ENCODE measurements around the gene PEX11A. TPM values are rescaled to one million over a fixed set of nuclear protein-coding genes. Genes with fewer than 3 reads are reported as not detected.

PEX11A gene
- total RNA-seq, 2 experiments from 2014 or later: 1.0 to 1.9 TPM

GRCh38 chr15:89664441-89665350 lies 25.9 kb downstream of the PEX11A start:
- intact Hi-C loops (cut with micrococcal nuclease): no loop called here
- CTCF ChIA-PET: interaction anchor here (1.1 kb wide), 1 partner anchor 17 kb away, joined by 3 read pairs; no protein-coding TSS in a partner anchor
- H3K36me3 Mint-ChIP-seq (ENCODE audit: low read depth): no peaks in the 10 kb centered on the region
- H3K4me3 Mint-ChIP-seq: no peak overlapping the region
- H3K27me3 Mint-ChIP-seq (ENCODE audit: low read depth): peaks cover 22% of the 10 kb centered on the region
- no peak for DNase-seq
- H3K4me1 Mint-ChIP-seq (ENCODE audit: low read depth): no peaks in the 10 kb centered on the region
- no peaks in the 10 kb centered on the region for H3K9me3 Mint-ChIP-seq
- H3K27ac Mint-ChIP-seq: no peak overlapping the region

- CTCF ChIA-PET: interaction anchor here (1.6 kb wide), 1 partner anchor 16 kb away, joined by 5 read pairs; no protein-coding TSS in a partner anchor
- H3K27ac Mint-ChIP-seq: no peak overlapping the region
- no peaks in the 10 kb centered on the region for H3K36me3 Mint-ChIP-seq (ENCODE audit: low read depth)
- H3K27me3 Mint-ChIP-seq (ENCODE audit: low read depth): peaks cover 24% of the 10 kb centered on the region
- H3K4me1 Mint-ChIP-seq (ENCODE audit: low read depth): no peaks in the 10 kb centered on the region
- no peak for DNase-seq
- H3K4me3 Mint-ChIP-seq: no peak overlapping the region
- no peaks in the 10 kb centered on the region for H3K9me3 Mint-ChIP-seq
- intact Hi-C loops (cut with micrococcal nuclease): no loop called here
These were observed 27.5 kb downstream of the PEX11A start for GRCh38 chr15:89662893-89663626.

- H3K27ac Mint-ChIP-seq: no peak overlapping the region
- CTCF ChIA-PET: no interaction called here
- no peak for DNase-seq
- H3K27me3 Mint-ChIP-seq (ENCODE audit: low read depth): peaks cover 31% of the 10 kb centered on the region
- H3K9me3 Mint-ChIP-seq: no peaks in the 10 kb centered on the region
- H3K36me3 Mint-ChIP-seq (ENCODE audit: low read depth): no peaks in the 10 kb centered on the region
- H3K4me1 Mint-ChIP-seq (ENCODE audit: low read depth): peaks cover 3% of the 10 kb centered on the region
- intact Hi-C loops (cut with micrococcal nuclease): no loop called here
- H3K4me3 Mint-ChIP-seq: no peak overlapping the region
These were observed 30.0 kb downstream of the PEX11A start for GRCh38 chr15:89660556-89660955.

GRCh38 chr15:89659295-89659694 lies 31.3 kb downstream of the PEX11A start:
- peaks cover 32% of the 10 kb centered on the region for H3K27me3 Mint-ChIP-seq (ENCODE audit: low read depth)
- no peaks in the 10 kb centered on the region for H3K9me3 Mint-ChIP-seq
- CTCF ChIA-PET: interaction anchor here (3.2 kb wide), 1 partner anchor 13 kb away, joined by 14 read pairs; no protein-coding TSS in a partner anchor
- no peak for DNase-seq
- H3K27ac Mint-ChIP-seq: no peak overlapping the region
- no peak overlapping the region for H3K4me3 Mint-ChIP-seq
- intact Hi-C loops (cut with micrococcal nuclease): no loop called here
- peaks cover 4% of the 10 kb centered on the region for H3K36me3 Mint-ChIP-seq (ENCODE audit: low read depth)
- peaks cover 9% of the 10 kb centered on the region for H3K4me1 Mint-ChIP-seq (ENCODE audit: low read depth)

GRCh38 chr15:89657686-89658200 lies 32.8 kb downstream of the PEX11A start:
- peaks cover 39% of the 10 kb centered on the region for H3K27me3 Mint-ChIP-seq (ENCODE audit: low read depth)
- H3K4me1 Mint-ChIP-seq (ENCODE audit: low read depth): peaks cover 10% of the 10 kb centered on the region
- H3K4me3 Mint-ChIP-seq: no peak overlapping the region
- H3K36me3 Mint-ChIP-seq (ENCODE audit: low read depth): peaks cover 5% of the 10 kb centered on the region
- DNase-seq: no peak
- CTCF ChIA-PET: interaction anchor here (3.2 kb wide), 1 partner anchor 11 kb away, joined by 14 read pairs; no protein-coding TSS in a partner anchor
- intact Hi-C loops (cut with micrococcal nuclease): no loop called here
- no peak overlapping the region for H3K27ac Mint-ChIP-seq
- H3K9me3 Mint-ChIP-seq: no peaks in the 10 kb centered on the region

GRCh38 chr15:89656116-89656815 lies 34.3 kb downstream of the PEX11A start:
- no peak for DNase-seq
- CTCF ChIA-PET: interaction anchor here (0.9 to 3.2 kb wide), 2 partner anchors 10 to 28 kb away, joined by 3 to 14 read pairs; no protein-coding TSS in a partner anchor
- intact Hi-C loops (cut with micrococcal nuclease): no loop called here
- Mint-ChIP-seq H3K36me3 (ENCODE audit: low read depth) (peaks cover 5% of the 10 kb centered on the region), H3K4me1 (ENCODE audit: low read depth) (peaks cover 10% of the 10 kb centered on the region), H3K4me3 (peak overlapping the region; percentile 61), H3K27me3 (ENCODE audit: low read depth) (peaks cover 38% of the 10 kb centered on the region), H3K27ac (no peak overlapping the region), H3K9me3 (no peaks in the 10 kb centered on the region)

- peak; percentile 30 for DNase-seq
- Mint-ChIP-seq H3K9me3 (no peaks in the 10 kb centered on the region), H3K36me3 (ENCODE audit: low read depth) (peaks cover 5% of the 10 kb centered on the region), H3K27ac (no peak within 1 kb of the TSS), H3K4me1 (ENCODE audit: low read depth) (peaks cover 10% of the 10 kb centered on the region), H3K4me3 (peak within 1 kb of the TSS; percentile 66), H3K27me3 (ENCODE audit: low read depth) (peaks cover 36% of the 10 kb centered on the region)
- CTCF ChIA-PET: no interaction called here
- intact Hi-C loops (cut with micrococcal nuclease): no loop called here
These were observed 35.4 kb downstream of the PEX11A start, which contains the start of gene KIF7 for GRCh38 chr15:89654847-89655805. Gene KIF7, minus strand, starts transcription at chr15:89655467. Its CDS starts 2,537 bp downstream, at chr15:89652930.

GRCh38 chr15:89654301-89654761 lies 36.2 kb downstream of the PEX11A start:
- intact Hi-C loops (cut with micrococcal nuclease): no loop called here
- Mint-ChIP-seq H3K27me3 (ENCODE audit: low read depth) (peaks cover 32% of the 10 kb centered on the region), H3K27ac (no peak overlapping the region), H3K9me3 (no peaks in the 10 kb centered on the region), H3K36me3 (ENCODE audit: low read depth) (peaks cover 5% of the 10 kb centered on the region), H3K4me1 (ENCODE audit: low read depth) (peaks cover 10% of the 10 kb centered on the region), H3K4me3 (peak overlapping the region; percentile 66)
- DNase-seq: no peak
- CTCF ChIA-PET: no interaction called here

GRCh38 chr15:89653578-89653977 lies 37.0 kb downstream of the PEX11A start:
- no peak overlapping the region for H3K4me3 Mint-ChIP-seq
- intact Hi-C loops (cut with micrococcal nuclease): no loop called here
- H3K9me3 Mint-ChIP-seq: no peaks in the 10 kb centered on the region
- H3K4me1 Mint-ChIP-seq (ENCODE audit: low read depth): peaks cover 10% of the 10 kb centered on the region
- no peak for DNase-seq
- H3K27me3 Mint-ChIP-seq (ENCODE audit: low read depth): peaks cover 32% of the 10 kb centered on the region
- H3K27ac Mint-ChIP-seq: no peak overlapping the region
- CTCF ChIA-PET: no interaction called here
- H3K36me3 Mint-ChIP-seq (ENCODE audit: low read depth): peaks cover 5% of the 10 kb centered on the region

GRCh38 chr15:89652666-89653065 lies 37.9 kb downstream of the PEX11A start:
- Mint-ChIP-seq H3K4me1 (ENCODE audit: low read depth) (peaks cover 10% of the 10 kb centered on the region), H3K27me3 (ENCODE audit: low read depth) (peaks cover 32% of the 10 kb centered on the region), H3K27ac (no peak overlapping the region), H3K36me3 (ENCODE audit: low read depth) (peaks cover 5% of the 10 kb centered on the region), H3K4me3 (no peak overlapping the region), H3K9me3 (no peaks in the 10 kb centered on the region)
- DNase-seq: no peak
- CTCF ChIA-PET: no interaction called here
- intact Hi-C loops (cut with micrococcal nuclease): no loop called here

- Mint-ChIP-seq H3K4me1 (ENCODE audit: low read depth) (peaks cover 10% of the 10 kb centered on the region), H3K9me3 (no peaks in the 10 kb centered on the region), H3K27me3 (ENCODE audit: low read depth) (peaks cover 30% of the 10 kb centered on the region), H3K27ac (no peak overlapping the region), H3K36me3 (ENCODE audit: low read depth) (peaks cover 5% of the 10 kb centered on the region), H3K4me3 (no peak overlapping the region)
- intact Hi-C loops (cut with micrococcal nuclease): no loop called here
- no peak for DNase-seq
- CTCF ChIA-PET: no interaction called here
These were observed 38.4 kb downstream of the PEX11A start for GRCh38 chr15:89652131-89652530.

Measured in activated naive CD4-positive, alpha-beta T cell treated with anti-CD3 and anti-CD28 coated beads for 36 hours (primary cell).